GM19099 (cell line): ENCODE results near the gene ANKH.

Experiments
- POLR2A ChIP-seq: IDR thresholded peaks from 3 replicates; pipeline ENCODE4 v1.6.1; 2011; ENCODE audit warnings: low read depth; ENCODE audit not compliant: insufficient read length; ENCODE audit errors: extremely low read depth

Gene ANKH

DNA sequence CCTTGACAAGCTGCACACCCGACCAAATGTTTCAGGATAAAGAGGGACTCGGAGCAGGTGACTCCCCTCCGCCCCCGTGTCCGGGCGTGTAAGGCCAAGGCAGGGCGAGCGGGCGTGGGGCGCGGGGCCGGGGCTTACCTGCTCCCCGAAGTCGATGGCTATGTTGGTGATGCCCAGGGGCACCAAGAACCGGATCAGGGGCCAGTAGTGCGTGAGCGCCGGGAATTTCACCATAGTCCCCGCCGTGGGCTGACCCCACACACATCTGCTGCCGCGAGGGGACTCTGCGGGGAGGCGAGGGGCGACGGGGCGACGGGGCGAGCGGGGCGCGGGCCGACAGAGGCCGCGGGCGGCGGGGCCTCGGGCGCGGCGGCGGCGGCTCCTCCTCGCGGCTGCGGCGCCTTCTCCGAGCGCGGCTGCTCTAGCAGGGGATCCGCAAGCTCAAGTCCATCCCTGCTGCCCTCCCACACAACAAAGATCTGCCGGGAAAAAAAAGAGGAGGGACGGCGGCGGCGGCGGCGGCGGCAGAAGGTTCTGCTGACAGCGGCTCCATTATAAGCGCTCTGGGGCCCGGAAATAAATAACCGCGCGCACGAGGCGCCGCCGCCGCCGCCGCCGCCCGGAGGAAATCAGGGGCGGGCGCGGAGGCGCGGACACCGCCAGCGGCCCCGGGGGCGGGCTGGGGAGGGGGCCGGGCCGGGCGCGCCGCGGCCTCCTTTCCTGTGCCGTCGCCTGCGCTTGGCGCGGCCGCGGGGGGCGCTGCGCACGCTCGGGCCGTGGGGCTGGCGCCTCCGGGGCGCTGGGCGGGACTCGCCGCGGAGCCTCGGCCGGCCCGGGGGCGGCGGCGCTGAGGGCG lies at the start of gene ANKH:
ANKH (minus strand) TSS at position 565 of the 856 bp plus-strand sequence; CDS start at position 234, 331 bp downstream.
- peak; percentile 21 for TF ChIP-seq POLR2A

DNA sequence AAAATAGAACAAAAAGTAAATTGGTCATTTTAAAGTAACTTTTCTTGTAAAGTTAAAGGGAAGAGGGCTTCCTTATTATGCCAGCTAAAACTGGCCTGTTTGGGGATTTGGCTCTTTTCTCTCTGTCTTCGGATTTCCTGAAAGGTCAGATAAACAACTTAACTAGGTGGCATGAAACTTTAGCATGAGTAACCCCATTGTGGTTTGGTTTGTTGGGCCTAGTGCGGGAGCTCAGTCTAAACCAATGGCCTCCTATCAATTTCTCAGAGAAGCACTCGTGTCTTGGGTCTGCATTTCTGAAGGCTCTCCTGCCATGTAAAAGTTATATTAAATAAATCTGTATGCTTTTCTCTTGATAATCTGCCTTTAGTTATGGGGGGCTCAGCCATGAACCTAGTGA lies 48.5 kb upstream of the ANKH start:
- no peak for TF ChIP-seq POLR2A

DNA sequence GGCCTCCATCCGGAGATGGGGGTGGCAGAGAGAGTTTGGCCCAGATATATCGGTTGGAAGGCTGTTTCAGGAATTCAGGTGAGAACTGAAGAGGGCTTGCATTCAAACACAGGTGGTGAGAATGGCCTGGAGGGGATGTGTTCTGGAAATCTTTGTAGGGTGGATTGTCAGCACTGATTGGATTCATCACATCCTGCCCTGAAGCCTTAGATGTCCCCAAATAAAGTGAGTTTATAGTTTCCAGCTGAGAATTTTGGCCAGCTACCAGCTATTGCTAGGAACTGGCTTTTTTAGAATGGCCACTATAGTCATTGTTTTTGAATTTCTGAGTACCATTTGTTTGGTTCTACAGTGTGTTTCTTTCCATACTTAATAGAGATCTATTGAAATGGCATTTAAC lies 46.1 kb upstream of the ANKH start:
- TF ChIP-seq POLR2A, result no peak

DNA sequence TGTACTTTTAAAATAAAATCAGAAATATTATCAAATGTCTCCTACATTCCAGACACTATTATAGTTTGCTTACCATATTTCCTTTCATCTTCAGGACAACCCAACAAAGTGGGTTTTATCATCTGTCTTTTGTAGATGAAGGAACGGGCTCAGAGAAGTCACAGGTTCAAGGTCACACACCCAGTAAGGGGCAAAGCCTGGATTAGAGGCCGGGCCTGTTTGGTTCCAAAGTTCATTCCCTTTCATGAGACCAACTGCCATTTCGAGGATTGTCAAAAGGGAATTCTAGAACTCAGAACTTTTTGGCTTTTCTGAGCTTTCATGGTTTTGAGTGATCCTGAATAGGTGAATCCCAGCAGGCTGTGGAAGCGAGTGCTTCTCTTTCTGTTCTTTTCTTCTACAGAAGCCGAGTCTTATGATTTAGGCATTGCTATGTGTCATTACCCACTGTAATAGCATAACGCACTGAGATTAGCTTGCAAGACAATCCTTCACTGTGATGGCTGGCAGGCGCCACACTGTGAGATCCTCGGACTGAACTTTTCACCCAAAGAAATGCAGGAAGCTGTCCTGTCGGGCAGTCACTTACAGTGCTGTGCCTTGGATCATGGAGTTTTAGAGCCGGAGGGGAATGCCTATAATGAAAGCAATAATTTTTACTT lies 43.8 kb upstream of the ANKH start:
- TF ChIP-seq POLR2A, result no peak

DNA sequence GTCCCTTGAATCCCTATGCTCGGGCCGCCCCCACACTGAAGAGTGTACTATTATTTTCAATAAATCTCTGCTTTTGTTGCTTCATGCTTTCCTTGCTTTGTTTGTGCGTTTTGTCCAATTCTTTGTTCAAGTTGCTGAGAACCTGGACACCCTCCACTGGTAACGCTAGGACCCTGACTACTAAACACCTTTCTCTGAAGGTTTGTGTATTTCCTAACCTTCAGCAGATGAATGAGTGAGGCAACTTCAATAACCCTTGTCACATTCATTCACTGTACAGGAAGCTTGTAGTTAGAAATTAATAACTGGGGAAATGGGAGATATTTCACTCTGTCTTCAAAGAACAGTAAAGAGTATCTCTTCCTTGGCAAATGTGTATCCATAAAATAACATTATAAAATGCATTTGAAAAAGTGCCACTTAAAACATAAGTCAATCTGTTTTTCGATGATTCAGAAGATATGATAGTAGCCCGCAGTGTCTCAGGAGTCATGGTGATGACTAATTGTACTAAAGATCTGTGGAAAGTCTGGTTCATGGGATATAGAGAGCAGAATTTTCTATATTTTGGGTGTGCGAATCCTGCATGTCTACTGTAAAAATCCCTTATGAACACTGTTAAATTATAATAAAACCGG lies 43.2 kb upstream of the ANKH start:
- TF ChIP-seq POLR2A, result no peak

DNA sequence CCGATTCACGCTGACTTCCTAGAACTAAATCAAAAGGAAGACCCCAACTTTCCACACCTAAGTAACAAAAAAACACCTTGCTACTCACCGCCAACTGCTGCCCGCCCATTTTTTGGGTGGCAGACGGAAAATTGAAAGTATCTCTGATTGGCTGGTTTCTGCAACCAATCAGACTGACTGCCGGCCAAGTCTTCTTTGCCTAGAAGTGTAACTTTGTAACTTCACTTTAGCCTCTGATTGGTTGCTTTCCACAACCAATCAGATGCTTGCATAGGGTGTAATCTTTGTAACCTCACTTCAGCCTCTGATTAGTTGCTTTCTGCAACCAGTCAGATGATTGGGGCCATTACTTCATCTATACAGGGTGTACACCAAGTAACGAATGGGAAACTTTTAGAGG lies 42.6 kb upstream of the ANKH start:
- no peak for TF ChIP-seq POLR2A

DNA sequence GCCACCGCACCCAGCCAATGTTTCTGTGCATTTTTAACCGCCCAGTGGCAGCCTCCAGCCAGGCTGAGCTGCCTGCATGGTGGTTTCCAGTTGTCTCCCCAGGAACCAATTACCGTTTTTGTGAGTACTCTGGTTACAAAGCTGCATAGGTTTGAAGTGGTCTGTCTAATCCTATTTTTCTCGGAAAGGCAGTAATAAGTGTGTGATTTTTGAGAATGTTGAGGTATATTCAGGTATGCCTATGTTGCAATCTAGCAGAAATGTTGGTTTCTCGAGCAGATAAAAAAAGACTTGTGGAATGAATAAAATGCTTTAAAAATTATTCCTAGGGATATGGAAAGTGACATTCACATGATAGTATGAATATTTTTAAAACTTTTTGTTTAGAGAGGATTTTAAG lies 41.5 kb upstream of the ANKH start:
- no peak for TF ChIP-seq POLR2A

DNA sequence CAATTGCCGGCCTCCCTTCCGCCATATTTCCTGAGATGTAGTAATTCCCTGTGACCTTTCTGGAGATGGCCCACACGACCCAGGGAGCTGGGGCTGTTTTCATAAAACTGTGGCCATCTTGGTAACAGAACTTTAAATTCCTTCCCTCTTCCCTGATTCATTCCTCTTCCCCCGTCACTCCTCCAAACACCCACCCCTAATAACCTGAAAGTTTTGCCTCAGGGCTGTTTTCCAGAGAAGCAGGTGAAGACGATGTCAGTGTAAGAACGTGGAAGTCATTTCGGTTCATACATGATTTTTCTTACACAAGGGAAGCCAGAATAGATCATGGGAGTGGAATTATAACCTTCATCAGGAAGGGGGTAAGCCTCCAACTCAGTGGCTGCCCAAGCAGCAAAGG lies 40.6 kb upstream of the ANKH start:
- no peak for TF ChIP-seq POLR2A

DNA sequence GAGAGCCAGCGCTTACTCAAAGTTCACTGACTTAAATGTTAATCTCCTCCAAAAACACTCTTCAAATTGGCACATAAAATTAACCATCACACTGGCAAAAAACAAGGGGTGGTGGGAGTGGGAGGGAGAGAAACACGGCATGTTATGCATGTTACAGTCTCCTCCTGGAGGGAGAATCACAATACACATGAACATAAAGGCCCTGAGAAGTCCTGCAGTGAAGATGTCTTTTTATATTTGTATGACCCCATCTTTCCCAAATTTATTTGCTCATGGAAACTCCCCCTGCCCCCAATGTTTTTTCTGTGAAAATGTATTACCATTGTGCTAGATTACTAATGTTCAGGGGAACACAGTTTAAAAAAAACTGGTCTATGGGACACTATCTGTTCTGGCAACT lies 37.8 kb upstream of the ANKH start:
- TF ChIP-seq POLR2A, result no peak

DNA sequence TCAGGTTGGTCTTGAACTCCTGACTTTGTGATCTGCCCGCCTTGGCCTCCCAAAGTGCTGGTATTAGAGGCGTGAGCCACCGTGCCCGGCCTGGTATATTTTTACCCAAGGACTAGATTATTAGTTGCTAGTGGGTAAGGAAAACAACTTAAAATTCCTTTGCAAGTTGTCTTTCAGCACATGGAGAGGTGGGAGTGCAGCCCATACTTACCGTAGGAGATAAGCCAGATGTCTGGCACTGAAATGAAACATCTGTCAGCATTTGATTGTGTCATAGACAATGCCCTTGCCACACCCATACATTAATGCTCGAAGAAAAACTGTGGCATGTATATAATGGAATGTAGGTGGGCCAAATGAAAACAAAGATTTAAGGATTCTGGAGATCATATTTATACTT lies 36.6 kb upstream of the ANKH start:
- no peak for TF ChIP-seq POLR2A

DNA sequence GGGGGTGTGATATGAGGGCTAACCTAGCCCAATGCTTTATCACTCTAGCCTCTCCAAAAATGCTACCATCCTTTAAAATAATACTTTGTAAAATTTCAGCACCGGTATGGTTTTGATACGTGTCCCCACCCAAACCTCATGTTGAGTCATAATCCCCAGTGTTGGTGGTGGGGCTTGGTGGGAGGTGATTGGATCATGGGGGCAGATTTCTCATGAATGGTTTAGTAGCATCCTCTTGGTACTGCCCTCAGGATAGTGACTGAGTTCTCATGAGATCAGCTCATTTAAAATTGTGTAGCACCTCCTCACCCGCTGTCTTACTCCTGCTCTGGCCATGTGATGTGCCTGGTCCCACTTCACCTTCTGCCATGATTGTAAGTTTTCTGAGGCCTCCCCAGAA lies 35.0 kb upstream of the ANKH start:
- TF ChIP-seq POLR2A, result no peak

DNA sequence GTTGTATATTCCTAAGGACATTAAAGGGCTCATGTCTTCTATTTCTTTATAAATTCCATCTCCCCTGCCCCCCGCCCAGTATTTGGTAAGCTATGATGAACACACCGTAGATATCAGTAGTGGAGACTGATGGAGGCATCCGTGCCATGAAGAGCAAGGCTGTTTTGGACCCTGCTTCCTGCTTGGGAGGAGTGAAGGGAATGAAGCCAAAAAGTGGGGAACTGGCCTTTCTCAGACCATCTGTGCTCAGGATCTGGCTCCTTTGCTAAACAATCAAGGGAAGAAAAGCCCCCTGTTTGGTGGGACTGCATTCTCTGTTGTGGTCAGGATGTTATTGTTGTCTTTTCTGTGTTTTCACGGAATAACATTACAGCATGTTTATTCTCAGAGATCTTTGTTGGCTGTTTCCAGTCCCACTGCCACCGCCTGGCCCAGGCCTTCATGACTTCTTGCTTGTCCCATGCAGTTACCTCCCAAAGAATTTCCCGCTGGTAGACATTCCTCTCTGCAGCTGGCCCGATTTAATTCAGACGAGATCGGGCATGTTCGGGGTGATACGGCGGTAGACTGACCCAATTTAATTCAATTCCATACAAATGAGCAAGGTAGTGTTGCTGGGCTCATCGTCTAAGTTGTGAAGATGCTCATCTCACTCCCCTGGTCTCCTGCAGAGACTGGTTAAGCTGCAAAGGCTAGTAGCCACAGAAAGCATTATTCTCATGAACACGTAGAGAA lies 31.4 kb upstream of the ANKH start:
- no peak for TF ChIP-seq POLR2A

DNA sequence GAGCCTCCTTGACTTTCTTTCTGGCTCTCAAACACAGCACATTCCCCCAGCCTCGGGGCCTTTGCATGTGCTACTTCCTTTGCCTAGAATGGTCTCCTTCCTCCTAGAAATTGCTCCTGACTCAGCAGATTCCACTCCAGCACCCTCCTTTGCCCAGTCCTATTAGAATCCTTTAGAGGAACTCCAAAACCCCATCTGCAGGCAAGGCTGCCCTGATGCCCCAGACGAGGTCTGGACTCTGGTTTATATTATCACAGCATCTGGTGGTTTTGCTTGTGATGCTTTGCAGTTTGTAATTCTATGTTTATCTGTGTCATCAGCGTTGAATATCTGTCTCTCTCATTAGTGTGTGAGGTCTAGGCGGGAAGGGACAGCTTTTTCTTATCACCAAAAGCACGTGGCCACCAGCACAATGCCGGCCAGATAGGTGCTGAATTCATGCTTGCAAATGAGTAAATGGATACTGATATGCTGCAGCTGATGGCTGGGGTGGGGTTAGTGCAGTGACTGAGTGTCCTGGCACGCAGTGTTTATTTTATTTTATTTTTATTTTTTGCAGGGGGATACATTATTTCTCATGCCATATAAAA lies 30.0 kb upstream of the ANKH start:
- TF ChIP-seq POLR2A, result no peak

DNA sequence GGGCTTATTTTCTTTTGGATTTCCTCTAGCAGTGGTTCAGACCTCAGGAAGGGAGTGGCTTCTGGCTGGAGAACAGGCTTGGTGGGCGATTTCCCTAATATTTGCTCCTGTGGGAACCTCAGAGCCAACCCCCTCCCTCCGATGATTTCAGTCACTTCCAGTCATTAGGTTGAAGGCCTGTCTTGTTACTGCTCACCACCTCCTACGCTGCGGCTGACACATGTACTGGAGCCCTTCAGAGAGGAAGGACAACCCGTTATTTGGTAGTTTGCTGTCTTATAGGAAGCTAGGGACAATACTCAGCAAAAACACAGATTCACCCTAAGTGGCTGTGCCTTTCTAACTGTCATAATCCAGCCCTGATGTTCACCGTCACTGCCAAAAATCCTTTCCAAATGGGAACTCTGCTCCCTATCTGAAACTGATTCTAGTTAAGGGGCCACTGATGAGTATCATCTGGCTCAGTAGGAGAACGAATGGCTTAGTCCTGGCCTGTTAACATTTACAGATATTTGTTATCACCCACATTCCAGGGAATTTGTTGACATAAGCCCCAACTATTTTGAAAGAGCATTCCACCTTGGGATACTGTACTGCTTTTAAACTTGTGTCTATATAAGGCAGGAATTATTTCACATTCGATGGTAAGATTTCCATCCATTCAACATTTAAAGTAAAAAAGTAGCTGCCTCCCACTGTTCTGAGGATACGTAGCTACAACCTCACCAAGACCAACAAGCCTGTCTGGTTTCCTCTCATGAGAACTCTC lies 29.3 kb upstream of the ANKH start:
- no peak for TF ChIP-seq POLR2A
